ENCODE data around the gene PIGZ.

DNA sequence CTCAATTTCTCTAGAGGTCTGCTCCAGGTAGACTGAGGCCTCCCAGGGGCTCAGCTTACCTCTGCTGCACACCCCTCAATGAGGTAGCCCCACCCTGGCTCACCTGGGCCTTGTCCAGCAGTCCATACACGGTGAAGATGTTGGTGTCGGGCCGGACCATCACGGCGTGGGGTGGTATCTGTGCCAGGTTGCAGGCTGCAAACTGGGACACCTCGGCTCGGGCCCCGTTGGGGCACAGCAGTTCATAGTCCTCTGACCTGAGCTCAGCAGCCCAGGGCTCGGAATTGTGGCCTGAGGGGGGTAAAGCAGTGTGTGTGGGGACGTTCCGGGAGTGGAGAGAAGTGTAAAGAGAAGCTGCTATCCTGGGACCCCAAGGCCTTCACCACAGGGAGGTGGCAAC is 37.8 kb upstream of the PIGZ start:
- TF ChIP-seq, protein P1, sequence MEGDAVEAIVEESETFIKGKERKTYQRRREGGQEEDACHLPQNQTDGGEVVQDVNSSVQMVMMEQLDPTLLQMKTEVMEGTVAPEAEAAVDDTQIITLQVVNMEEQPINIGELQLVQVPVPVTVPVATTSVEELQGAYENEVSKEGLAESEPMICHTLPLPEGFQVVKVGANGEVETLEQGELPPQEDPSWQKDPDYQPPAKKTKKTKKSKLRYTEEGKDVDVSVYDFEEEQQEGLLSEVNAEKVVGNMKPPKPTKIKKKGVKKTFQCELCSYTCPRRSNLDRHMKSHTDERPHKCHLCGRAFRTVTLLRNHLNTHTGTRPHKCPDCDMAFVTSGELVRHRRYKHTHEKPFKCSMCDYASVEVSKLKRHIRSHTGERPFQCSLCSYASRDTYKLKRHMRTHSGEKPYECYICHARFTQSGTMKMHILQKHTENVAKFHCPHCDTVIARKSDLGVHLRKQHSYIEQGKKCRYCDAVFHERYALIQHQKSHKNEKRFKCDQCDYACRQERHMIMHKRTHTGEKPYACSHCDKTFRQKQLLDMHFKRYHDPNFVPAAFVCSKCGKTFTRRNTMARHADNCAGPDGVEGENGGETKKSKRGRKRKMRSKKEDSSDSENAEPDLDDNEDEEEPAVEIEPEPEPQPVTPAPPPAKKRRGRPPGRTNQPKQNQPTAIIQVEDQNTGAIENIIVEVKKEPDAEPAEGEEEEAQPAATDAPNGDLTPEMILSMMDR (IDR thresholded peaks at IDR 0.05) = no peak
- TF ChIP-seq POLR2A (IDR thresholded peaks at IDR 0.05) = no peak
